Measurements from ENCODE around the gene HOXD3.

The HOXD3 gene

DNA sequence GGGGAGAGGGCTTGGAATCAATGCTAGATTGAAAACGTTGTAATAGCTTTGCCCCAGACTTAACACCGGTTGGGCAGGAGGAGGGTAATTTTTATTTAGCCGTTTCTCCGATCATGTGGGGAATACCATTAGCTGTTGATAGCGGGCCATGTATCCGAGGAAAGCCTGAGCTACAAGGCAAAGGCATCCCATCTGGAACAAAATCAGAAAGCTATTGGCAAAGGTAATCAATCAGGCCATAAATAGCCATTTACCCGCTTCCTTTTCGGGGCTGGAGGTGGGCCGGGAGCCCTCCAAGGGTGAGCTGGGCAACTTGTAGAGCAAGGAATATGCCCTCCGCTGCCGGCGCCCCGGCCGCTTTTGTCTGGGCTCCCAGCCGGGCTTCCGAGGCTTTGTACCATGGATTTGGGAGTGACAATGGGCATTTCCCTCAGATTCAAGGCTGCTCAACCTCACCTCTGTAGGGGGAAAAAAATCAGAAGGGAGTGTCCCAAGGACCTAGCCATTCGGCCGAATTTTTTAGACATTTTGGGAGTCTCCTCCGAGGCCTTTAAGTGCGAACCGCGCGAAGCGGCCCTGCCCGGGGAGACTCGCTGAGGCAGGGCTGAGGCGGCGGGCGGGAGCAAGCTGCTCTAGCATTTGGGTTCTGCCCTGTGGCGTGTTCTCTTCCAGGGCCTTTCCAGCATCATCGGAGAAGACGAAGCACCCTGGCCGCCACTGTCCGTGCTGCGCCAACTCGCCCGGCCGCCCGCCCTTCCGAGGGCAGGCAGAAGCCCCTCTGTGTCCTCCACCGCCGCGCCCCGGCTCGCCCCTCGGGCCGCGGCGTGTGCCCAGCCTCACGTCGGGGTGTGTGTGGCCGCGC, 35.7 kb upstream of the HOXD3 start:
- no peak for DNase-seq

DNA sequence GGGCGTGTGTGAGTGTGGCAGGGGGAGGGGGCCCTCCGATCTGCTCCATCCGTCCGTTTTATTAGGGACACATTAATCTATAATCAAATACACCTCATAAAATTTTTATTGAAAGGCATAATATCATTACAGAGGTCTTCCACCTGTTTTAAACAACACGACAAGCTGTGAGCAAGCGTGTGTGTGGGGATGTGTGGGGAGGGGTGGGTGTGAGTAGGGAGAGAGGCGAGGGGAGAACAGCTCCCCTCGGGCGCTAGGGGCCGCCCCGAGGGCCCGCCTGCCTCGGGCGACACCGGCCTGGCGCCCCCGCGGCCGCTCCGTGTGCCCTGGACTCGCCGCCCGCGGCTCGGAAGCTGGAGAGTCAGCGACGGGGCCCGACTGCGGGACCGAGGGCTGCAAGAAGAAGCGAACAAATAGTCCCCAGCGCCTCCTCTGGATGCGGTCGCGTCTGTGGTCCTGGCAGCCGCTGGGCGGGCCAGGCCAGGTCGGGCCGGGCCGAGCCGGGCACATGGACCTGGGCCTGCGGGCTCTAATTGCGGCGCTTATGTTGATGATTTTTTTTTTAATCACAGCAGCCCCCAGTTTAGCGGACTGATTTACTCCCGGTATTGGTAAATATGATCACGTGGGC, 34.9 kb upstream of the HOXD3 start:
- no peak for DNase-seq

DNA sequence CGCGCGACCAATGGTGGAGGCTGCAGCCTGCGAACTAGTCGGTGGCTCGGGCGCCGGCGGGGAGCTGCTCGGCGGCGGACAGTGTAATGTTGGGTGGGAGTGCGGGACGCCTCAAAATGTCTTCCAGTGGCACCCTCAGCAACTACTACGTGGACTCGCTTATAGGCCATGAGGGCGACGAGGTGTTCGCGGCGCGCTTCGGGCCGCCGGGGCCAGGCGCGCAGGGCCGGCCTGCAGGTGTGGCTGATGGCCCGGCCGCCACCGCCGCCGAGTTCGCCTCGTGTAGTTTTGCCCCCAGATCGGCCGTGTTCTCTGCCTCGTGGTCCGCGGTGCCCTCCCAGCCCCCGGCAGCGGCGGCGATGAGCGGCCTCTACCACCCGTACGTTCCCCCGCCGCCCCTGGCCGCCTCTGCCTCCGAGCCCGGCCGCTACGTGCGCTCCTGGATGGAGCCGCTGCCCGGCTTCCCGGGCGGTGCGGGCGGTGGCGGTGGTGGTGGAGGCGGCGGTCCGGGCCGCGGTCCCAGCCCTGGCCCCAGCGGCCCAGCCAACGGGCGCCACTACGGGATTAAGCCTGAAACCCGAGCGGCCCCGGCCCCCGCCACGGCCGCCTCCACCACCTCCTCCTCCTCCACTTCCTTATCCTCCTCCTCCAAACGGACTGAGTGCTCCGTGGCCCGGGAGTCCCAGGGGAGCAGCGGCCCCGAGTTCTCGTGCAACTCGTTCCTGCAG, 34.3 kb upstream of the HOXD3 start, which contains the start of gene HOXD9:
Gene HOXD9 (plus strand): TSS at position 37 of the 728 bp plus-strand sequence. CDS start 50 bp downstream, at position 87.
- DNase-seq = no peak

- no peak for DNase-seq
These were observed 33.5 kb upstream of the HOXD3 start for GRCh38 chr2:176123411-176124109.

GRCh38 chr2:176124110-176124946, 32.8 kb upstream of the HOXD3 start:
- no peak for DNase-seq

GRCh38 chr2:176124947-176125771, 31.9 kb upstream of the HOXD3 start:
- no peak for DNase-seq

- no peak for DNase-seq
These were observed 31.4 kb upstream of the HOXD3 start for GRCh38 chr2:176125772-176126054.

- peak; percentile 41 for DNase-seq
These were observed 30.0 kb upstream of the HOXD3 start for GRCh38 chr2:176126929-176127773.

DNA sequence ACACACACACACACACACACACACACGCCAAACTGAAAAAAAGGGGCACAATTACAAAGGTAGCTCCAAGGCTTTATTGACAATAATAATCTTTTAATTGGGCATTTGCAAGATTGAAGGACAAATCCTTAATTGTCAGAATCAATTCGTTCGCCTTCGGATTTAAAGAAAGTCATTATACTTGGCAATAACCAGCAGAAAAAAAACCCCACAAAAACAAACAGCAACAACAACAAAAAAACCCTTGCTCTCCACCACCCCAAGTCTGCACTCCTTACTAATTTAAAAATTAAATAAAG, 29.4 kb upstream of the HOXD3 start:
- no peak for DNase-seq

DNA sequence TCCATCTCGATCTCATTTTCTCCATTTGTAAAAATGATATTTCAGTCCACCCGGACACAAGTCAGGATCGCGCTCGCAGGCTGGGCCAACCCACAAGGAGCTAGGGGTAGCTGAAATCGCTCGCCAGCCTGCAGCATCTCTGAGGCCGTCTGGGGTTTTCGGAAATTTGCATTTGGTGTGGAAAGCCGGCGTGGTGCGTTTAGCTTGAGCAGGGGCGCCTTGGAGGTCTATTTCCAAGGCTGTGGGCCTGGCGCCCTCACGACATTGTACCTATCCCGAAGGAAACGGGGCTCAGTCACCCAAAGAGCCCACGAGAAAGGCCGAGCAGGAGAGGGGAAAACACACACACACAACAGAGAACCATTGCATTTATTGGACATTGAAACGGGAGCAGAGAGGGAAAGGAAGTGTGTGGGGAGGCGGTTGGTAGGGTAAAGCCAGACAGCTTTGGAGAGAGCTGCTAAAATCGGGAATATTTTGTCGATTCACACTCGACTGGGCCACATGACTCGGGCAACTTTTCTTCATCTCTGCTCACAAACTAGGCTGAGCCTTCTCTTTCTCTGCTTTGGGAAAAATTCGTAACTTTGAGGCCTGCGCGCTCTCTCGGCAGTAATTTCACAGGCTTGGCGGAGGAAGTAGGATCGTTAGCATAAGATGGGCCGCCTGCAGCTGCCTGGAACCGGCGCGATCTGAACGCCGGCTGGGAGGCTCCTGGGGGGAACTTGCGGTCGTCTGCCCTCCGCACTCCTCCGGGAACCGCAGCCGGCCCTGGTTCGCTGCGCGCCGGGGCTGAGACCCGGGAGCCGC, 28.7 kb upstream of the HOXD3 start:
- DNase-seq = peak; percentile 94

GRCh38 chr2:176128982-176129796, 27.9 kb upstream of the HOXD3 start, which contains the start of gene HOXD8:
Gene HOXD8, plus strand, starts transcription at chr2:176129705. Its CDS starts 662 bp downstream, at chr2:176130367.
- peak; percentile 86 for DNase-seq

- DNase-seq = peak; percentile 73
These were observed 27.3 kb upstream of the HOXD3 start for GRCh38 chr2:176129813-176130146.

GRCh38 chr2:176130147-176130956, 26.8 kb upstream of the HOXD3 start:
- DNase-seq = peak; percentile 73

- peak; percentile 64 for DNase-seq
These were observed 25.9 kb upstream of the HOXD3 start for GRCh38 chr2:176130957-176131847.

- no peak for DNase-seq
These were observed 25.3 kb upstream of the HOXD3 start for GRCh38 chr2:176131848-176132158.

DNA sequence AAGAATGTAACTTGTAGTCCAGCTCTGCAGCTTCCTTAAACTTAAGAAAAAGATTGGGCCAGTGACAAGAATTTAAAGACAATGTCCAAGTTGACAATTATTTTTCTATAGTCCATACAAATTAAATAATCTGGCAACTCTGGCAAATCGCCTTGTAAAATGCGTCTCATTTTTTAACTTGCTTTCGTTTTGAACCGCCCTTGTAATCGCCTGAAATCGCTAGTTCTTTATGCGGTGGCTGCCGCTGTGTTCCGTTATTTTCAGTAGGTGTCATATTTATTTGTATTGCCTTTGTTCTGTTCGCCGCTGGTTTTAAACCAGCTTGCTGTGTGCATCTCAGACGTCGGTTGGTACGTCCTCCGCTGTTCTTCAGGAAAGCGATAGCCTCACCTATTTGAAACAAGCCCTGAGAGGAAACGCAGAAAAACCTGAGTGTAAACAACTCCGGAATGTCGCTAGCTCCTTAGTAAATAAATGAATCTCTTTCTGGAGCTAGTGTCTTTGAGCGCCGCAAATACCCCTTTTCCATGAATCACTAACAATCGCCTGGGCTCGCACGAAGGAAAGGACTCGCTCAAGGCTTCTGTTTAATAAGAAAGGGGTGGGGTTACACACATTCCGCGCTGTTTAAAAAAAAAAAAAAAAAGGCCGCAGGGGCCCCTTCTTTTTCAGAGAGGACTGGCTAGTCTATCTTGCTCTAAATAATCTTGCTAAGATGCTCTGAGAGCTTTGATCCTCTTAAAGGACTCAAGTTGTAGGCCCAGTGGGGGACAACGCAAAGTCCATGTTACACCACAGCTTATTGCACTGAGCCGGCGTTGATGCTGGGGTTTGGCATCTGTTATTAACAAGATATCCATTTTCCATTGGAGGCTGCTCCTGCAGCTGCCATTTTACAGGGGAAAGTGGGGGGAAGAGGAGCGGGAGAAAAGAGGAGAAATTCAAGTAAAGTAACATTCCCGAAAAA, 24.6 kb upstream of the HOXD3 start:
- DNase-seq = peak; percentile 74

Data from NCI-H526 treated with DMSO at 0.1 percent for 48 hours (cell line).